MM.1S (cell line): ENCODE measurements around the gene TMOD1.

ENCODE experiments used
- CTCF ChIP-seq: fragments of 300-600 bp; sonication (generic); IDR thresholded peaks from 2 replicates; pipeline ENCODE4 v1.5.1; 2016; ENCODE audit warnings: antibody characterized with exemption, low read length, mixed read lengths
- EZH2 ChIP-seq: fragments of 300-600 bp; sonication (generic); optimal IDR thresholded peaks from 2 replicates; pipeline ENCODE3; 2017; ENCODE audit warnings: low read depth, mild to moderate bottlenecking, antibody characterized with exemption, low read length, mixed read lengths

- TF ChIP-seq CTCF (no peak), EZH2 (no peak)
Observed at GRCh38 chr9:97625620-97626019, 124.2 kb downstream of the TMOD1 start.
